Gastrocnemius medialis (tissue), 4 donors: Measurements from ENCODE around the gene GFY. TPM values are rescaled to one million over a fixed set of nuclear protein-coding genes. Genes with fewer than 3 reads are reported as not detected.

Experiments
- ATAC-seq, 2 donors: fragments of 150-250 bp; one replicate each; pipeline ENCODE4 v1.9.1; 2016
- DNase-seq, 2 donors: peaks; one replicate each; pipeline ENCODE4 v3.0.0-alpha.2; 2019
- H3K27ac ChIP-seq, 4 donors: fragments of 200-600 bp; sonication (generic); 1 replicate in 1 of 4; 2 replicates in 3 of 4; pipeline ENCODE4 v1.5.1; 2016 to 2018; ENCODE audit warnings: mild to moderate bottlenecking in 2 of 4, moderate library complexity in 1 of 4
- H3K27me3 ChIP-seq, 3 donors: fragments of 200-600 bp; sonication (generic) in 2 of 3; 1 replicate in 1 of 3; 2 replicates in 2 of 3; pipeline versions ENCODE4 v1.5.1 to v1.6.0; 2016 to 2019; ENCODE audit warnings: mild to moderate bottlenecking in 1 of 3, moderate library complexity in 1 of 3
- H3K36me3 ChIP-seq, 2 donors: fragments of 200-600 bp; sonication (generic) in 1 of 2; one replicate each; pipeline ENCODE4 v1.5.1; 2017 to 2018
- H3K4me1 ChIP-seq, 2 donors: fragments of 200-600 bp; sonication (generic) in 1 of 2; one replicate each; pipeline ENCODE4 v1.5.1; 2016 to 2017; ENCODE audit warnings: mild to moderate bottlenecking in 2 of 2
- H3K4me3 ChIP-seq, 4 donors: fragments of 200-600 bp; sonication (generic) in 3 of 4; 1 replicate in 1 of 4; 2 replicates in 3 of 4; pipeline ENCODE4 v1.5.1; 2016 to 2019; ENCODE audit warnings: mild to moderate bottlenecking in 2 of 4
- H3K9me3 ChIP-seq, 3 donors: fragments of 200-600 bp; sonication (generic) in 2 of 3; 1 replicate in 1 of 3; 2 replicates in 2 of 3; pipeline ENCODE4 v1.5.1; 2016 to 2019
- CTCF ChIP-seq, 5 experiments: fragments of 450-650 bp in 3 of 5; fragments of 200-600 bp in 2 of 5; sonication (generic) in 2 of 5; IDR thresholded peaks in 4 of 5; conservative IDR thresholded peaks in 1 of 5; 1 replicate in 4 of 5; 2 replicates in 1 of 5; pipeline ENCODE4 v1.5.1; 2016 to 2019; ENCODE audit warnings: antibody characterized with exemption in 5 of 5, mild to moderate bottlenecking in 3 of 5, moderate library complexity in 3 of 5
- POLR2A ChIP-seq, 2 donors: fragments of 450-650 bp; IDR thresholded peaks; one replicate each; pipeline ENCODE4 v1.6.1; 2017; ENCODE audit warnings: antibody characterized with exemption in 2 of 2, mild to moderate bottlenecking in 2 of 2, moderate library complexity in 2 of 2
- in situ Hi-C, 4 donors: fragments of 200-750 bp; cut with MboI; loops; one replicate each; pipeline versions ENCODE4 v1.15.0 to v1.8.0; 2017; ENCODE audit warnings: low sequenced_read_pairs in 4 of 4
- intact Hi-C: fragments of 100-400 bp; cut with DNase I; formaldehyde crosslinking; loops from one replicate; pipeline ENCODE4 v1.15.1; 2023; ENCODE audit warnings: low total_unique reads
- total RNA-seq, 4 donors: library from RNA; depleted of rRNA; stranded (reverse); fragments of >200 nt; gene quantifications; one replicate each; pipeline versions ENCODE4 v1.1.0 to v1.2.3, GENCODE V29; 2016

Gene GFY
- total RNA-seq, 4 donors from 2014 or later = not detected

GRCh38 chr19:49451430-49452181 is 26.4 kb downstream of the GFY start, which contains the start of gene PIH1D1:
TSS of gene PIH1D1 (minus strand) at chr19:49451814. CDS start at chr19:49451574, 240 bp downstream.
- in situ Hi-C loops = no loop called here
- peak within 1 kb of the TSS; percentile 67 to 100 (median 90) for H3K4me3 ChIP-seq
- peak within 1 kb of the TSS; percentile 90 to 97 (median 96) for H3K27ac ChIP-seq
- peaks cover 0 to under 1% of the 10 kb centered on the region in 2 donors for H3K36me3 ChIP-seq
- peak; percentile 99 for DNase-seq
- peaks cover 15 to 26% of the 10 kb centered on the region in 2 donors for H3K4me1 ChIP-seq
- H3K27me3 ChIP-seq = no peaks in the 10 kb centered on the region
- intact Hi-C loops = loop anchor here (2.0 to 5.0 kb wide), 4 partner anchors 45 to 1351 kb away; partner anchors contain the start of genes PRMT1, RPS11, VRK3 and ZNF473
- TF ChIP-seq POLR2A (IDR thresholded peaks at IDR 0.05) (peak in 1 of 2 donors; percentile 53), CTCF (IDR thresholded peaks at IDR 0.05 in 4 of 5, conservative IDR thresholded peaks at IDR 0.05 in 1 of 5) (peak in 3 of 5 experiments; percentile 9 to 46 (median 35))
- H3K9me3 ChIP-seq = no peaks in the 10 kb centered on the region
- peak; percentile 87 to 89 for ATAC-seq

- TF ChIP-seq POLR2A (IDR thresholded peaks at IDR 0.05) (peak; percentile 78 to 86), CTCF (IDR thresholded peaks at IDR 0.05 in 4 of 5, conservative IDR thresholded peaks at IDR 0.05 in 1 of 5) (no peak)
- Histone ChIP-seq H3K4me3 (peak within 1 kb of the TSS; percentile 61 to 100 (median 78)), H3K27ac (peak within 1 kb of the TSS; percentile 90 to 97 (median 96)), H3K36me3 (no peaks in the 10 kb centered on the region), H3K4me1 (peaks cover 15 to 29% of the 10 kb centered on the region in 2 donors), H3K9me3 (no peaks in the 10 kb centered on the region), H3K27me3 (no peaks in the 10 kb centered on the region)
- intact Hi-C loops = loop anchor here (1.0 to 5.0 kb wide), 7 partner anchors 34 to 1349 kb away; partner anchors contain the start of genes FUZ, PRMT1, RPL13A and RPS11
- in situ Hi-C loops = no loop called here
- ATAC-seq (peak; percentile 80 to 84), DNase-seq (peak; percentile 98 to 99)
Observed at GRCh38 chr19:49453013-49453756, 28.0 kb downstream of the GFY start, which contains the start of gene ALDH16A1. TSS of gene ALDH16A1 (plus strand) at chr19:49453225. CDS start at chr19:49453332, 107 bp downstream.

- no peak for DNase-seq
- TF ChIP-seq CTCF (IDR thresholded peaks at IDR 0.05 in 4 of 5, conservative IDR thresholded peaks at IDR 0.05 in 1 of 5) (no peak), POLR2A (IDR thresholded peaks at IDR 0.05) (no peak)
- Histone ChIP-seq H3K4me3 (peak overlapping the region; percentile 61 to 100 (median 78)), H3K27me3 (no peaks in the 10 kb centered on the region), H3K36me3 (no peaks in the 10 kb centered on the region), H3K9me3 (no peaks in the 10 kb centered on the region), H3K4me1 (peaks cover 15 to 29% of the 10 kb centered on the region in 2 donors), H3K27ac (peak overlapping the region; percentile 90 to 97 (median 96))
- in situ Hi-C loops = no loop called here
- peak in 1 of 2 donors; percentile 4 for ATAC-seq
- intact Hi-C loops = loop anchor here (1.0 to 5.0 kb wide), 7 partner anchors 34 to 1349 kb away; partner anchors contain the start of genes FUZ, PRMT1, RPL13A and RPS11
Observed at GRCh38 chr19:49453757-49454240, 28.6 kb downstream of the GFY start.

GRCh38 chr19:49455773-49456172 is 30.6 kb downstream of the GFY start:
- intact Hi-C loops = no loop called here
- in situ Hi-C loops = no loop called here
- Histone ChIP-seq H3K9me3 (no peaks in the 10 kb centered on the region), H3K4me1 (peaks cover 10 to 19% of the 10 kb centered on the region in 2 donors), H3K27ac (peak overlapping the region; percentile 57 to 72 (median 64)), H3K27me3 (no peaks in the 10 kb centered on the region), H3K4me3 (no peak overlapping the region), H3K36me3 (no peaks in the 10 kb centered on the region)
- TF ChIP-seq POLR2A (IDR thresholded peaks at IDR 0.05) = no peak
- TF ChIP-seq CTCF (IDR thresholded peaks at IDR 0.05 in 4 of 5, conservative IDR thresholded peaks at IDR 0.05 in 1 of 5) = no peak
- no peak for DNase-seq
- no peak for ATAC-seq
